Measurements from ENCODE around the gene EEF1E1.

GRCh38 chr6:8088886-8089285 lies 13.5 kb downstream of the EEF1E1 start:
- TF ChIP-seq L3MBTL2 (conservative IDR thresholded peaks at IDR 0.05) (no peak), ELF4 (IDR thresholded peaks at IDR 0.05) (no peak), PKNOX1 (IDR thresholded peaks at IDR 0.05) (no peak), TARDBP (IDR thresholded peaks at IDR 0.05) (no peak), FOXM1 (IDR thresholded peaks at IDR 0.05; ENCODE audit: borderline replicate concordance) (no peak), NFRKB (IDR thresholded peaks at IDR 0.05) (no peak), FOXK2 (IDR thresholded peaks at IDR 0.05) (no peak), SP1 (IDR thresholded peaks at IDR 0.05) (no peak), BHLHE40 (IDR thresholded peaks at IDR 0.05; ENCODE audit: borderline replicate concordance) (no peak), ZNF384 (IDR thresholded peaks at IDR 0.05) (no peak), ARNT (IDR thresholded peaks at IDR 0.05) (no peak)
